Endothelial cell of umbilical vein (primary cell): ENCODE measurements around the gene CACNG5. TPM values are rescaled to one million over a fixed set of nuclear protein-coding genes. Genes with fewer than 3 reads are reported as not detected.

Experiments used
- BruUV-seq: library from RNA; stranded (reverse); fragments of 400-500 nt; replicated peaks from 2 replicates; lab custom pipeline; 2021; lab: Mats Ljungman, UMichigan
- CTCF ChIA-PET: fragments of 300-600, 350-600 bp; sonication (Branson Sonifier 250); formaldehyde crosslinking; loops from one replicate; lab custom pipeline; 2021; ENCODE audit warnings: antibody characterized with exemption, inconsistent platforms; lab: Charles Lee
- POLR2A ChIA-PET: fragments of 300-600, 350-600 bp; sonication (Branson Sonifier 250); formaldehyde crosslinking; loops from one replicate; lab custom pipeline; 2021; ENCODE audit warnings: antibody characterized with exemption, inconsistent platforms; lab: Charles Lee
- DNase-seq: peaks from one replicate; pipeline ENCODE4 v3.0.0-alpha.2; 2011; ENCODE audit warnings: low read depth, low spot score
- FAIRE-seq: peaks from 2 replicates; lab custom pipeline; 2011; peaks lifted over from hg19 to GRCh38; lab: Jason Lieb, UNC
- H2AFZ ChIP-seq: 2 replicates; pipeline ENCODE4 v1.6.0; 2012; ENCODE audit warnings: low read depth, low read length, control low read depth, inconsistent platforms
- H3K27ac ChIP-seq: 2 replicates; pipeline ENCODE4 v1.5.1; 2011; ENCODE audit warnings: low read depth, mild to moderate bottlenecking, control low read depth, low read length, moderate library complexity; ENCODE audit not compliant: insufficient read depth
- H3K27me3 ChIP-seq, 2 experiments: 2 replicates each; pipeline versions ENCODE4 v1.6.0 to v1.6.1; 2011; ENCODE audit warnings: low read length in 2 of 2, mixed read lengths in 1 of 2; ENCODE audit not compliant: control insufficient read depth in 2 of 2, insufficient read depth in 2 of 2
- H3K36me3 ChIP-seq, 2 experiments: 2 replicates in 1 of 2; 3 replicates in 1 of 2; pipeline ENCODE4 v1.5.1; 2011; ENCODE audit warnings: low read length in 2 of 2, mild to moderate bottlenecking in 1 of 2, moderate library complexity in 1 of 2; ENCODE audit not compliant: control insufficient read depth in 2 of 2, insufficient read depth in 2 of 2; ENCODE audit errors: extremely low read depth in 1 of 2
- H3K4me1 ChIP-seq: 3 replicates; pipeline ENCODE4 v1.5.1; 2011; ENCODE audit warnings: mild to moderate bottlenecking, low read length; ENCODE audit not compliant: control insufficient read depth, insufficient read depth; ENCODE audit errors: extremely low read depth
- H3K4me2 ChIP-seq: 2 replicates; pipeline ENCODE4 v1.6.1; 2011; ENCODE audit warnings: low read length, control low read depth, mixed read lengths; ENCODE audit not compliant: insufficient read depth
- H3K4me3 ChIP-seq, 3 experiments: fragments of 200-600 bp in 1 of 3; sonication (generic), shearing (Covaris generic) in 1 of 3; replicated peaks in 1 of 3; 2 replicates each; pipeline ENCODE4 v1.5.1; 2011 to 2016; ENCODE audit warnings: control low read depth in 3 of 3, low read length in 3 of 3, mild to moderate bottlenecking in 2 of 3, inconsistent platforms in 1 of 3, low read depth in 1 of 3, moderate library complexity in 1 of 3; ENCODE audit not compliant: insufficient read depth in 1 of 3
- H3K79me2 ChIP-seq: 2 replicates; pipeline ENCODE4 v1.6.0; 2012; ENCODE audit warnings: low read length, inconsistent platforms; ENCODE audit not compliant: control insufficient read depth, insufficient read depth
- H3K9ac ChIP-seq: replicated peaks from 2 replicates; pipeline ENCODE3; 2011; ENCODE audit warnings: low read length, control low read depth; ENCODE audit not compliant: insufficient read depth; ENCODE audit errors: extremely low read depth
- H3K9me1 ChIP-seq: replicated peaks from 3 replicates; pipeline ENCODE4 v1.6.0; 2011; ENCODE audit warnings: mild to moderate bottlenecking, low read length; ENCODE audit not compliant: control insufficient read depth, insufficient read depth; ENCODE audit errors: extremely low read depth
- H3K9me3 ChIP-seq: replicated peaks from 2 replicates; pipeline ENCODE4 v1.5.1; 2012; ENCODE audit warnings: low read length, inconsistent platforms; ENCODE audit not compliant: control insufficient read depth, insufficient read depth
- H4K20me1 ChIP-seq: replicated peaks from 2 replicates; pipeline ENCODE3; 2011; ENCODE audit warnings: mild to moderate bottlenecking, low read length; ENCODE audit not compliant: control insufficient read depth, insufficient read depth; ENCODE audit errors: extremely low read depth
- EZH2 ChIP-seq: IDR thresholded peaks from 2 replicates; pipeline ENCODE4 v1.6.1; 2012; ENCODE audit warnings: borderline replicate concordance, low read depth, mild to moderate bottlenecking, moderate library complexity, low read length, inconsistent platforms; ENCODE audit not compliant: severe bottlenecking
- FOS ChIP-seq: IDR thresholded peaks from 2 replicates; pipeline ENCODE4 v1.6.1; 2011; ENCODE audit warnings: mild to moderate bottlenecking, low read length, moderate library complexity, borderline replicate concordance; ENCODE audit not compliant: insufficient read depth
- GATA2 ChIP-seq: IDR thresholded peaks from 2 replicates; pipeline ENCODE4 v1.7.0; 2011; ENCODE audit warnings: low read depth, mild to moderate bottlenecking, moderate library complexity, mixed read lengths, low read length; ENCODE audit not compliant: insufficient read length, insufficient read depth
- JUN ChIP-seq: IDR thresholded peaks from 2 replicates; pipeline ENCODE4 v1.6.1; 2011; ENCODE audit warnings: borderline replicate concordance, low read depth; ENCODE audit not compliant: insufficient read length, insufficient read depth
- MYC ChIP-seq: IDR thresholded peaks from one replicate; pipeline ENCODE4 v1.6.1; 2011; ENCODE audit warnings: mild to moderate bottlenecking, low read depth, low read length
- POLR2A ChIP-seq: IDR thresholded peaks from 2 replicates; pipeline ENCODE4 v1.6.1; 2012; ENCODE audit warnings: low read depth, mild to moderate bottlenecking, control low read depth, low read length
- POLR2AphosphoS5 ChIP-seq: IDR thresholded peaks from 2 replicates; pipeline ENCODE4 v1.6.1; 2012; ENCODE audit warnings: low read depth, mild to moderate bottlenecking, control low read depth, low read length, moderate library complexity; ENCODE audit not compliant: insufficient read depth
- dilution Hi-C: fragments of 300-500 bp; cut with MboI; formaldehyde crosslinking; loops from one replicate; pipeline ENCODE4 v1.15.0; 2019; ENCODE audit warnings: low sequenced_read_pairs; ENCODE audit not compliant: extremely low pct_ligation_motif_present
- intact Hi-C: fragments of 100-400 bp; cut with micrococcal nuclease; formaldehyde crosslinking; loops from one replicate; pipeline ENCODE4 v1.10.0; 2022
- polyA plus RNA-seq, 4 experiments: library from polyadenylated mRNA; depleted of rRNA in 3 of 4; stranded (reverse) in 3 of 4; unstranded in 1 of 4; fragments of >200 nt; gene quantifications; 2 replicates each; pipeline versions ENCODE4 v1.2.1 to v1.2.3, GENCODE V29; 2011 to 2012; ENCODE audit warnings: missing spikeins in 1 of 4
- total RNA-seq: library from RNA; stranded (reverse); gene quantifications from 2 replicates; pipeline ENCODE4 v1.2.3, GENCODE V29; 2021
- TF ChIP-seq, protein P1 (sequence below), 2 donors: IDR thresholded peaks; 1 replicate in 1 of 2; 2 replicates in 1 of 2; pipeline ENCODE4 v1.5.1; 2011; ENCODE audit warnings: low read length in 2 of 2, mild to moderate bottlenecking in 2 of 2, moderate library complexity in 2 of 2, control low read depth in 1 of 2, inconsistent platforms in 1 of 2, low read depth in 1 of 2; ENCODE audit not compliant: insufficient read depth in 1 of 2; ENCODE audit errors: extremely low read depth in 1 of 2
- TF ChIP-seq, protein P2 (sequence below): IDR thresholded peaks from 2 replicates; pipeline ENCODE4 v1.6.1; 2011; ENCODE audit not compliant: insufficient read depth, insufficient read length

The CACNG5 gene
- total and polyA plus RNA-seq, 2 donors (not counting 3 experiments of a cell fraction or from before 2014, with no cell fraction given), result not detected

DNA sequence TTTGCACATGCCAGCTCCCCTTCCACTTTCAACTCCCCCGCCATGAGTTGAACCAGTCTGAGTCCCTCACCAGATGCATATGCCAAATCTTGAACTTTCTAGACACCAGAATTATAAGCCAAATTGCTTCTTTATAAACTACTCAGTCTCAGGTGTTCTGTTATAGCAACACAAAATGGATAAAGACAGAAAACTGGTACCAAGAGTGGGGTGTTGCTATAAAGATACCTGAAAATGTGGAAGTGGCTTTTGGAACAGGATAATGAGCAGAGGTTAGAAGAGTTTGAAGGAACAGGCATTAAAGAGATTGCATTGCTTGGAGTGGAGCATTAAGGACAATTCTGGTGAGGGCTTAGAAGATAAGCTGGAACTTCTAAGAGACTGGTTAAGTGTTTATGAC is 17.2 kb upstream of the CACNG5 start:
- Histone ChIP-seq H3K9me1 (no peaks in the 10 kb centered on the region), H3K4me1 (no peaks in the 10 kb centered on the region), H3K36me3 (no peaks in the 10 kb centered on the region), H3K79me2 (no peaks in the 10 kb centered on the region), H4K20me1 (no peaks in the 10 kb centered on the region), H2AFZ (no peak overlapping the region), H3K27me3 (peaks cover 0 to 4% of the 10 kb centered on the region in 2 experiments), H3K27ac (no peak overlapping the region), H3K9ac (no peak overlapping the region), H3K9me3 (no peaks in the 10 kb centered on the region), H3K4me3 (no peak overlapping the region), H3K4me2 (no peak overlapping the region)
- intact Hi-C loops (no loop called here), dilution Hi-C loops (no loop called here)
- TF ChIP-seq JUN, result no peak
- no peak for TF ChIP-seq EZH2
- TF ChIP-seq POLR2A, result no peak
- no peak for TF ChIP-seq GATA2
- TF ChIP-seq, protein P1, sequence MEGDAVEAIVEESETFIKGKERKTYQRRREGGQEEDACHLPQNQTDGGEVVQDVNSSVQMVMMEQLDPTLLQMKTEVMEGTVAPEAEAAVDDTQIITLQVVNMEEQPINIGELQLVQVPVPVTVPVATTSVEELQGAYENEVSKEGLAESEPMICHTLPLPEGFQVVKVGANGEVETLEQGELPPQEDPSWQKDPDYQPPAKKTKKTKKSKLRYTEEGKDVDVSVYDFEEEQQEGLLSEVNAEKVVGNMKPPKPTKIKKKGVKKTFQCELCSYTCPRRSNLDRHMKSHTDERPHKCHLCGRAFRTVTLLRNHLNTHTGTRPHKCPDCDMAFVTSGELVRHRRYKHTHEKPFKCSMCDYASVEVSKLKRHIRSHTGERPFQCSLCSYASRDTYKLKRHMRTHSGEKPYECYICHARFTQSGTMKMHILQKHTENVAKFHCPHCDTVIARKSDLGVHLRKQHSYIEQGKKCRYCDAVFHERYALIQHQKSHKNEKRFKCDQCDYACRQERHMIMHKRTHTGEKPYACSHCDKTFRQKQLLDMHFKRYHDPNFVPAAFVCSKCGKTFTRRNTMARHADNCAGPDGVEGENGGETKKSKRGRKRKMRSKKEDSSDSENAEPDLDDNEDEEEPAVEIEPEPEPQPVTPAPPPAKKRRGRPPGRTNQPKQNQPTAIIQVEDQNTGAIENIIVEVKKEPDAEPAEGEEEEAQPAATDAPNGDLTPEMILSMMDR (IDR thresholded peaks at IDR 0.05; ENCODE audit: extremely low read depth in 1 of 2, insufficient read depth in 1 of 2, low read depth in 1 of 2, low read length in 2 of 2), result no peak
- TF ChIP-seq, protein P2, sequence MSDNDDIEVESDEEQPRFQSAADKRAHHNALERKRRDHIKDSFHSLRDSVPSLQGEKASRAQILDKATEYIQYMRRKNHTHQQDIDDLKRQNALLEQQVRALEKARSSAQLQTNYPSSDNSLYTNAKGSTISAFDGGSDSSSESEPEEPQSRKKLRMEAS, result no peak
- TF ChIP-seq MYC, result no peak
- TF ChIP-seq POLR2AphosphoS5, result no peak
- TF ChIP-seq FOS, result no peak
- no TSS peak for BruUV-seq
- no peak for FAIRE-seq
- ChIA-PET POLR2A (no interaction called here), CTCF (interaction anchor here (1.2 kb wide), 1 partner anchor 46 kb away, joined by 3 read pairs; no protein-coding TSS in a partner anchor)
- no peak for DNase-seq
